GM12865 (cell line): Measurements from ENCODE around the gene TMEM212.

ENCODE experiments used
- DNase-seq: peaks from one replicate; pipeline ENCODE4 v3.0.0; 2010; ENCODE audit warnings: low read depth
- H3K4me3 ChIP-seq: 2 replicates; pipeline ENCODE4 v1.5.1; 2011; ENCODE audit warnings: mild to moderate bottlenecking, low read depth, low read length, control low read depth
- TF ChIP-seq, protein P1 (sequence below): IDR thresholded peaks from 2 replicates; pipeline ENCODE4 v1.5.1; 2011; ENCODE audit warnings: low read length, control low read depth, low read depth, inconsistent platforms; ENCODE audit not compliant: insufficient read depth; ENCODE audit errors: missing control alignments

Gene TMEM212

GRCh38 chr3:171860830-171861535 lies 17.8 kb downstream of the TMEM212 start:
- no peak overlapping the region for H3K4me3 ChIP-seq
- DNase-seq = no peak
- TF ChIP-seq, protein P1, sequence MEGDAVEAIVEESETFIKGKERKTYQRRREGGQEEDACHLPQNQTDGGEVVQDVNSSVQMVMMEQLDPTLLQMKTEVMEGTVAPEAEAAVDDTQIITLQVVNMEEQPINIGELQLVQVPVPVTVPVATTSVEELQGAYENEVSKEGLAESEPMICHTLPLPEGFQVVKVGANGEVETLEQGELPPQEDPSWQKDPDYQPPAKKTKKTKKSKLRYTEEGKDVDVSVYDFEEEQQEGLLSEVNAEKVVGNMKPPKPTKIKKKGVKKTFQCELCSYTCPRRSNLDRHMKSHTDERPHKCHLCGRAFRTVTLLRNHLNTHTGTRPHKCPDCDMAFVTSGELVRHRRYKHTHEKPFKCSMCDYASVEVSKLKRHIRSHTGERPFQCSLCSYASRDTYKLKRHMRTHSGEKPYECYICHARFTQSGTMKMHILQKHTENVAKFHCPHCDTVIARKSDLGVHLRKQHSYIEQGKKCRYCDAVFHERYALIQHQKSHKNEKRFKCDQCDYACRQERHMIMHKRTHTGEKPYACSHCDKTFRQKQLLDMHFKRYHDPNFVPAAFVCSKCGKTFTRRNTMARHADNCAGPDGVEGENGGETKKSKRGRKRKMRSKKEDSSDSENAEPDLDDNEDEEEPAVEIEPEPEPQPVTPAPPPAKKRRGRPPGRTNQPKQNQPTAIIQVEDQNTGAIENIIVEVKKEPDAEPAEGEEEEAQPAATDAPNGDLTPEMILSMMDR = no peak

- DNase-seq = no peak
- no peak overlapping the region for H3K4me3 ChIP-seq
- TF ChIP-seq, protein P1 = no peak
These were observed 19.2 kb downstream of the TMEM212 start for GRCh38 chr3:171862392-171862791.

DNA sequence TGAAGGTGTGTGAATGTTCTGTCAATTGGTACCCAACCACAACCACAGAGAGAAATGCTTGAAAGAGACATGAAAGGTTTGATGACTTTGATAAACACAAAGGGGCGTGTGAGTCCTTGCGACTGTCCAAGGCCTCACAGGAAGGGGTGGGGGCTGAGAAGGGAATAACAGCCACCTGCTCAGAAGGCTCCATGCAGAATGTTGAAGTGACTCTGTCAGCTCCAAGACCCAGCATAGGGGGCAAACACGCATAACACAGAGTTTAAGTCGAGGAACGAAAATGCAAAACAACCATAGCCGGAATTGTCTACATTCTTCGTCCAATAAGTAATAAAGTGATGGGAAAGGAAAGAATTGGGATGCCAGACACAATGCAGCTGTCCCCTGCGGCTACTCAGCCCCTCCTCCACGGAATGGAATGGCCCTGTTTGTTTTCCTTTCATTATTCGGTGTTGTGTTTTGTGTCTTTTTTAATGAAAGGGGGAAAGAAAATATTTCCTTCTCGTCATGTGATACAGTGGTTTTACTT lies 19.9 kb downstream of the TMEM212 start:
- no peak for DNase-seq
- H3K4me3 ChIP-seq = no peak overlapping the region
- TF ChIP-seq, protein P1 = no peak

DNA sequence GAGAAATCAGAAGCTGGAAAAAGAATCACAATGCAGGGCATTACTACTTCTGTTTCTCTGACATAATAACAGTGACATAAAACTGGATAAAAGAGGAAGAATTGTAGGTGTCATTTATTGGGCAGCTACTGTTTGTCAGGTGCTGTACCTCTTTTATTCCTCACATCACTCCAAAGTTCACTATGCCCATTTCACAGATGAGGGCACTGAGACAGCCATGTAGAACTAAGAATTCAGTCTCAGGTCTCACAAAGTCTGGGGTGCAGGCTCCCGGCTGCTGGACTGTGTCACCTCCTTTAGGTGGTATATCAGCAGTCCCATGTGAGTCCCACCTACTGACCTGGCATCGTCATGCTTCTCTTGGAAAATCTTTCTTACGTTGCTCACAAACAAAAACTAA lies 20.8 kb downstream of the TMEM212 start:
- no peak for DNase-seq
- H3K4me3 ChIP-seq = no peak overlapping the region
- TF ChIP-seq, protein P1 = no peak

DNA sequence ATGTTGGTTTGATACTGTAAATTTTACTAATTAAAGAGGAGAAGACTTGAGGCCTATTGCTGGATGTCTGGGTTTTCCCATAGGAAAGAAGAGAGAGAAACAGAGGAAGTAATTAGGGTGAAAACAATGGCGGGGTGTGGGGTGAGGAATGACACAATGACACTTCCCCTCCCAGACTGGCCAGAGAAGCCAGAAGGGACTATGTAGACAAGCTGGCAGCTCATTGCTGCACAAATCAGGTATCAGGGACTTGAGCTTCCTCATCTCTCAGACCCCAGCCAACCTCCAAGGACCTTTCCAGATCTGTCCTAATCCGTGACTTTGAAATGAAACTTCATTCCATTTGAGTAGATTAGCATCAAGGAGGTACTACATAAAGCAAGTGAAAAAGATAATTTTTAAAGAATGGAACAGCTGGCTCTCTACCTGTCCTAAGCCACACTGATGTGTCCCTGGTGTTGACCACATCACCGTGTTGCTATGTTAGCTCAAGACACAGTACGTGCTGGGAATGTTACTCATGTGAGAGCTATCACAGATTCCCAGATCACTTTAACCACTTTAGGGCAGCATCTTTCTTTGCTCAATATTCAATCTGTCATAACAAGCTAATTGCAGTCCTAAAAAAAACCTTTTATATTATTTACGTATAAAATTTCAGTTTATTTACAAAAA lies 22.2 kb downstream of the TMEM212 start:
- no peak for DNase-seq
- TF ChIP-seq, protein P1 = no peak
- H3K4me3 ChIP-seq = no peak overlapping the region

DNA sequence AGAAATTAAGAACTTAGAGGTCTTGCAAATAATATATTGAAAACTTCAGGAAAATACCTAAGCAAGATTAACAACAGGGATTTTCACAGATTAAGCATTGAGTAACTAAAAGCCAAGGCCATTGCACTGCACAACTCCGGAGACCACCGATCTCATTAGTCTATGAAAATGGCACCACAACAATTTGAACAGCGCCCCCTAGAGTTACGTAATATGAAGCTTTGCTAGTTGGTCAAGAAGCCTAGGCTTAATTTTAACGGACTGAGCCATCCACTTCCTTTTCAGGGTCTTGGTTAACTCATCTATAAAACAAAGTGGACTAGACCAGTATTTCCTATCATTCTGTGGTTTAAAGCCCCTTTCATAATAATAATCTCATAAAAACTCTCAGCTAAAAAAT lies 24.8 kb downstream of the TMEM212 start:
- DNase-seq = peak; percentile 21
- TF ChIP-seq, protein P1 = peak; percentile 32
- no peak overlapping the region for H3K4me3 ChIP-seq
